ENCODE results near the gene HOPX. TPM values are rescaled to one million over a fixed set of nuclear protein-coding genes. Genes with fewer than 3 reads are reported as not detected.

HOPX gene
- total and polyA plus RNA-seq, 2 of the 8 experiments (the other 6 are each of a cell fraction or from before 2014, with no cell fraction given) = not detected

- no peak overlapping the region for H2AK5ac ChIP-seq (ENCODE audit: low read depth, low read length)
- no peaks in the 10 kb centered on the region for H3K27me3 ChIP-seq (replicated peaks in 1 of 4; ENCODE audit: control insufficient read depth in 3 of 4, extremely low read depth in 1 of 4, insufficient read depth in 3 of 4, low read length in 3 of 4)
- no peak overlapping the region for H2BK15ac ChIP-seq (ENCODE audit: low read length)
- no peaks in the 10 kb centered on the region for H4K20me1 ChIP-seq (replicated peaks in 1 of 2; ENCODE audit: control insufficient read depth in 1 of 2, insufficient read depth in 2 of 2, low read length in 2 of 2)
- peaks cover 0 to 4% (median 0%) of the 10 kb centered on the region in 4 experiments; a peak in 1 of 7 replicates for H3K4me1 ChIP-seq (replicated peaks in 1 of 4; ENCODE audit: control insufficient read depth in 3 of 4, insufficient read depth in 4 of 4, low read length in 3 of 4)
- H2AFZ ChIP-seq (ENCODE audit: low read length) = peak overlapping the region; percentile 84; the same call in 1 of the 2 replicates
- H3K4ac ChIP-seq (replicated peaks; ENCODE audit: insufficient read length, low read depth, low read length) = no peak overlapping the region
- H3K79me1 ChIP-seq (ENCODE audit: low read depth, low read length) = no peaks in the 10 kb centered on the region
- DNase-seq (ENCODE audit: low read depth in 1 of 2, low spot score in 2 of 2) = no peak
- no peak overlapping the region for H3K4me3 ChIP-seq (ENCODE audit: extremely low read depth in 1 of 4, insufficient read depth in 2 of 4, low read depth in 3 of 4, low read length in 4 of 4)
- no peak overlapping the region for H2BK5ac ChIP-seq (ENCODE audit: low read depth, low read length)
- no peaks in the 10 kb centered on the region for H3K79me2 ChIP-seq (ENCODE audit: control insufficient read depth in 1 of 2, insufficient read depth in 2 of 2, low read length in 2 of 2)
- no peak overlapping the region for H2BK120ac ChIP-seq (replicated peaks; ENCODE audit: low read depth, low read length)
- no peaks in the 10 kb centered on the region for H3K23me2 ChIP-seq (ENCODE audit: low read depth, low read length)
- H3K4me2 ChIP-seq (ENCODE audit: insufficient read depth in 1 of 2, low read depth in 2 of 2, low read length in 2 of 2) = no peak overlapping the region
- H3K56ac ChIP-seq (replicated peaks; ENCODE audit: insufficient read length, low read depth, low read length) = no peak overlapping the region
- CTCF ChIA-PET (ENCODE audit: partially characterized antibody) = interaction anchor here (1.0 to 1.3 kb wide), 4 partner anchors 9 to 179 kb away, joined by 3 to 5 read pairs (median 4); no protein-coding TSS in a partner anchor
- 87% methylated on average over 1 of the region's 1 CpG; no CpG with 5 or more reads in 1 of the 2 experiments for WGBS, 2 experiments (ENCODE audit: extremely low coverage in 1 of 2, insufficient coverage in 1 of 2, insufficient read length in 1 of 2, insufficient replicate concordance in 2 of 2, low coverage in 1 of 2, low lambda C conversion rate in 2 of 2, missing lambda C conversion rate in 1 of 2)
- H4K8ac ChIP-seq (ENCODE audit: extremely low read depth, insufficient read depth, low read length) = no peak overlapping the region; the same call in 1 of the 2 replicates
- H3K9ac ChIP-seq (replicated peaks in 1 of 4; ENCODE audit: extremely low read depth in 1 of 4, low read depth in 3 of 4, low read length in 3 of 4) = no peak overlapping the region
- peak; percentile 52 for FAIRE-seq
- no peak overlapping the region for H2BK12ac ChIP-seq (ENCODE audit: low read depth, low read length)
- peak overlapping the region; percentile 83 for H3K23ac ChIP-seq (ENCODE audit: insufficient read length)
- H3K36me3 ChIP-seq (ENCODE audit: control insufficient read depth in 2 of 4, insufficient read depth in 4 of 4, low read length in 3 of 4) = no peaks in the 10 kb centered on the region
- no peak overlapping the region for H2BK20ac ChIP-seq (ENCODE audit: low read length)
- H3K9me3 ChIP-seq (ENCODE audit: insufficient read depth in 2 of 2, low read depth in 1 of 2, low read length in 1 of 2) = peaks cover 4 to 12% of the 10 kb centered on the region in 2 experiments
- no peak overlapping the region for H4K5ac ChIP-seq (ENCODE audit: insufficient read length, low read depth, low read length)
- H3K27ac ChIP-seq (ENCODE audit: low read depth, low read length) = no peak overlapping the region
- no peak for TF ChIP-seq SRF (IDR thresholded peaks at IDR 0.05; ENCODE audit: low read depth, low read length)
- no peak for TF ChIP-seq CHD1 (IDR thresholded peaks at IDR 0.05; ENCODE audit: low read depth, low read length)
- no peak for TF ChIP-seq BACH1 (IDR thresholded peaks at IDR 0.05; ENCODE audit: low read length)
- no peak for TF ChIP-seq TEAD4 (IDR thresholded peaks at IDR 0.05; ENCODE audit: low read depth, low read length)
- no peak for TF ChIP-seq POLR2AphosphoS5 (IDR thresholded peaks at IDR 0.05; ENCODE audit: low read depth, low read length)
- TF ChIP-seq CTCF (IDR thresholded peaks at IDR 0.05; ENCODE audit: control extremely low read depth in 1 of 3, insufficient read depth in 1 of 3, low read depth in 1 of 3, low read length in 3 of 3) = no peak
- no peak for TF ChIP-seq SP2 (IDR thresholded peaks at IDR 0.05; ENCODE audit: low read length)
- H3K14ac ChIP-seq (ENCODE audit: insufficient read length) = peak overlapping the region; percentile 42
- POLR2A ChIA-PET (ENCODE audit: partially characterized antibody) = no interaction called here
- no peak overlapping the region for H4K91ac ChIP-seq (replicated peaks; ENCODE audit: insufficient read length, low read length)
- H3K18ac ChIP-seq (ENCODE audit: extremely low read depth, low read length) = no peak overlapping the region
Measured at GRCh38 chr4:56619816-56620215, 61.3 kb downstream of the HOPX start.

Data from H1 (cell line).